Hematopoietic multipotent progenitor cell treated with erythropoietin and hydrocortisone succinate and interleukin-3 and kit ligand, for 8 days (in vitro differentiated cells): ENCODE results near the gene GALNT10.

ENCODE experiments used
- DNase-seq: peaks from one replicate; pipeline ENCODE4 v3.0.0-alpha.2; 2015

GALNT10 gene

DNA sequence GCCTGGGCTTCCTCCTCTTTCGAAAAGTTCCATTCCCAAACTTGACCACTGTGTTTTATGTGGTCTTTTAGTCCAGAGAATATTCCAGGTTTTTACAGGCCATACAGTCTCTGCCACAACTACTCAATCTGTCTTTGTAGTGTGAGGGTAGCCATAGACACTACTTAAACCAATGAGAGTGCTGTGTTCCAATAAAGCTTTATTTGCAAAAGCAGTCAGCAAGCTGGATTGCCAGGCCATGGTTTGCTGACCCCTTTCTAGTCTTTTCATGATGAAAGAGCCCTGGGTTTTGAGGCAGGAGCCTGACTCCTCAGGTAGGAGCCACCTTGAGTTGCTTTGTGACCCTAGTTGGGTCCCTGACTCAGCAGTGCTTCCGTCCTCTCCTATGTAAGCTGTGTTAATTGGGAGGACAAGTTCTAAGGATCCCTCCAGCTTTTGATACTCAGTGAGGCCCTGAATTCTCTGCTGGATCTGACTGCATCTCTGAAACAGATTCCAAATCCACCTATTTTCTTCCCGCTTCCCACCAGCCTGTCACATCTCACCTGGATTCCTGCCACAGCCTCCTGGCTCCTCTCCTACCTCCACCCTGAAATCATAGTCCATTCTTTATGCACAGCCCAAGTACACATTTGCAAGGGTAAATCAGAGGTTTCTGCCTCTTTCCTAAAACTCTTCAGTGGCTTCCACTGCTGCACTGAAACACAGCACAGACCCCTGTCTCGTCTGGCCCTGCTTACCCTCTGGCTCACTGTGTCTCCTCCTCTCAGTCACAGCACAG is 13.5 kb downstream of the GALNT10 start:
- DNase-seq = no peak

DNA sequence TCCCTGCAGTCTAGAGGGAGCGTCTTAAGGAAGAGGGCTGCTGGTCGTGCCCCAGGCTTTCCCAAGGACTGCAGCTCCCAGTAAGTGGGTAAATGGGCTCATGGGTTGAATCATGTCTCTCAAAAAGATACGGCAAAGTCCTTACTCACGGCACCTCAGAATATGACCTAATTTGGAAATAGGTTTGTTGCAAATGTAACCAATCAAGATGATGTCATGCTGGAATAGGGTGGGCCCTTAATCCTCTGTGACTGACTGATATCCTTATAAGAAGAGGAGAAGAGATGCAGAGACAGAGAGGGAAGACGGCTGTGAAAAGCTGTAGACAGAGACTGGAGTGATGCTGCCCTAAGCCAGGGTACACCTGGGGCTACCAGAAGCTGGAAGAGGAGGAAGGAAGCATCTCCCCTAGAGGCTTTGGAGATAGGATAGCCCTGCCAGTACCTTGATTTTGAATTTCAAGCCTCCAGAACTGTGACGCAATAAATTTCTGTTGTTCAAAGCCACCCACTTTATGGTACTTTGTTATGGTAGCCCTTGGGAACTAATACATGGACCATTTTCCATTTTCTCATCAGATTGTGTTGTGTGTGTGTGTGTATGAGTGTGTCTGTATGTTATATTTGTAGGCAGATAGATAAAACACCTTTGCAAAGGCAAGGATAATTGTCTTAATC is 15.0 kb downstream of the GALNT10 start:
- DNase-seq = peak; percentile 78

DNA sequence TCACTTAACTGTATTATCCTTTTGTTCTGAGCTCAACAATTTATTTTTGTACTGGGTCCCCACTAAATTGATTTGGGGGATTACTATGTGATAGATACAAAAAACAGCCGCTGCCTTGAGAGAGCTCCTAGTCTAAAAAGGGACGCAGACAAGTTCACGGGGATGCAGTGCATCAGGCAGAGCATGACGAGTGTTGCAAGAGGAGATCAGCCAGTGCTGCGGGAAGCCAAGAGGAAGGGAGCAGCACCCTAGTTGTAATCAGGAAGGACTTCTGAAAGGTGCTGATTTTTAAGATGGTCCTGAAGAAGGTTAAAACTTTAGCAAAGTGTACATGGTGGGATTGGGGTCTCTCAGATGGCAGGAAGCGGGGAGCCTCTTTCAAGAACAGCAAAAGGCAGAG is 15.8 kb downstream of the GALNT10 start:
- no peak for DNase-seq

DNA sequence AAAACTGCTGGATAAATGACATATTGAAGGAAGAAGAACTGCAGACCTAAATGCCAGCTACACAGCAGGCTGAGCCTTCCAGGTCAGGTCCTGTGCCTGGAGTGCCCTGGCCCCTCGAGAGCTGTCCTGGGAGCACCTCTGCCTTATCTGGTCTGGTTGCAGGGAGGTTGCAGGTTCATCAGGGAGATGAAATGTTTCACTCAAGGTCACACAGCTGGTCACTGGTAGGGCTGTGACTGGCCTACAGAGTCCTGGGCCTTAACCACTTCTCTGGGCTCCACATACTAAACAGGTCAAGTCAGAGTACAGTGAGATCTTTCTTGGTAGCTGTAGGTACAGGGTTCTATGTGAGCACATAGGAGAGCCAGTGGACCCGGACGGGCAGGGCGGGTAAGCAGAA is 16.7 kb downstream of the GALNT10 start:
- DNase-seq = no peak

DNA sequence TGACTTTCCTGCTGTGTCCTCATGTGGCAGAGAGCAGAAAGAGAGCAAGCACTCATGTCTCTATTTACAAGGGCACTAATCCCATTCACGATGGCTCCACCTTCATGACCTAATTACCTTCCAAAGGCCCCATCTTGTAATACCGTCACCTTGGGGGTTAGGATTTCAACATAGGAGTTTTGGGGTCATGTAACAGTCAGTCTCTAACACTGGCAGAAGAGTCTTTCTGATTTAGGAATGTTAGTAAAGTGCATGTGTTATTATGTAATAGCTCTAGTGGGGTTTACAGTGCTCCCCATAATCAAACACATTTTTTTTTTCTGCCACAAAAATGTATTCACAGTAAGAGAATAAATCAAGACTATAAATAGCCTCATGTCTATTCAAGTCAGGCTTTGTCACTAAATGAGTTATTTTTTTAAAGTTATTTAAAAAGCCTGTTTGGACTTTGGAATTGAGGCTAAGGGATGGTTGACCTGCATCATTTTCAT is 19.1 kb downstream of the GALNT10 start:
- no peak for DNase-seq

DNA sequence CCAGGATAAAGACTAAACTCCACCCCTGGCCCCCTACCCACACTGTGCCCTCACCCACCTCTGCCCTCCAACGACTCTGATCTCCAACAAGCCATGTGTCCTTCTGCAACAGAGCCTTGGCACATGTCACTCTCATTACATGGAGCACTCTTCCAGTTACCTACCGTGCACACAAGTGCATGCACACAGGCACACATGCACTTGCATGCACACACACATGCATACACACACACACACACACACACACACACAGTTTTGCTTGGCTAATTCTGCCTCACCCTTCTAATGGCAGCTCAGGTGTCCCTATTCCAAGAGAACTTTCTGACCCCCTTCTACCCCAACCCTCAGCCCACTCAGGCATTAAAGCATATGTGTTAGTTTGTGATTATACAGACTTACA is 19.6 kb downstream of the GALNT10 start:
- no peak for DNase-seq

DNA sequence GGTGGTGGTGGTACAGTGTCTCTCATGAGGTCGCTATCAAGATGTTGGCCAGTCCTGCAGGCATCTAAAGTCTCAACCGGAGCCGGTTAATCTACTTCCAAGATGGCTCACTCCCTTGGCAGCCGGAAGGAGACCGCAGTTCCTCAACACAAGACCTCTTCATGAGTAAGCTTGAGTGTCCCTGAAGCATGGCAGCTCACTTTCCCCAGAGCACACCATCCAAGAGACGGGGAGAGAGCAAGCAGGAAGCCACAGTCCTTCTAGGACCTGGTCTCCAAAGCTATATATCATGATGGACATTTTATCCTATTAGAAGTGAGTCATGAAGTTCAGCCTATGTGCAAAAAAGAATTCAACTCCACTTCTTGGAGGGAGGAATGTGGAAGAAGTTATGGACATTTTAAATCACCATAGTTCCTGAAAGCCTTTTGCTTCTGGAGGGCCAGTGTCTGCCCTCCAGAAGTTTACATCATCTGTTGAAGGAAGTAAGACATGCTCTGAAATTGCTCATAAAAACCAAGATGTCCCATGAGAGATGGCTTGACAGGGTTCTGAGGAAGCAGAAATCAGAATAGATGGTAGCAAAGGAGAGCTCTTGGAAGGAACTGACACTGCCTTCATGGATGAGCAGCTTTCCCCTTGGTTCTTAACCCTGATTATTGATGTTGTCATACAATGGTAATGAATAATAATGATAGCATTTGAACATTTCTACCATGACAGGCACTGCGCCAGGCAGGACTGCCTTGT is 21.3 kb downstream of the GALNT10 start:
- no peak for DNase-seq

DNA sequence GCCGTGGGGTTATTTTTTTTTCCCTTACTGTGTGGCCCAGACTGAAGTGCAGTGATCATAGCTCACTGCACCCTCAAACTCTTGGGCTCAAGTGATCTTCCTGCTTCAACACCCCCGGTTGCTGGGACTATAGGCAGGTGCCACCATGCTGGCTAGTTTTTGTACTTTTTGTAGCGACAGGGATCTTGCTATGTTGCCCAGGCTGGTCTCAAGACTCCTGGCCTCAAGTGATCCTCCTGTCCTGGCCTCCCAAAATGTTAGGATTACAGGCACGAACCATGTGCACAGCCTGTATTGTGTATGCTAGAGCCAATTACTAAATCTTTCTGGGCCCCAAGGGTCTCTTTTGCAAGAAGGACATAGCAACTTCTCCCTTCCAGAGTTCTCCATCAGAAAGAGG is 23.1 kb downstream of the GALNT10 start:
- no peak for DNase-seq

DNA sequence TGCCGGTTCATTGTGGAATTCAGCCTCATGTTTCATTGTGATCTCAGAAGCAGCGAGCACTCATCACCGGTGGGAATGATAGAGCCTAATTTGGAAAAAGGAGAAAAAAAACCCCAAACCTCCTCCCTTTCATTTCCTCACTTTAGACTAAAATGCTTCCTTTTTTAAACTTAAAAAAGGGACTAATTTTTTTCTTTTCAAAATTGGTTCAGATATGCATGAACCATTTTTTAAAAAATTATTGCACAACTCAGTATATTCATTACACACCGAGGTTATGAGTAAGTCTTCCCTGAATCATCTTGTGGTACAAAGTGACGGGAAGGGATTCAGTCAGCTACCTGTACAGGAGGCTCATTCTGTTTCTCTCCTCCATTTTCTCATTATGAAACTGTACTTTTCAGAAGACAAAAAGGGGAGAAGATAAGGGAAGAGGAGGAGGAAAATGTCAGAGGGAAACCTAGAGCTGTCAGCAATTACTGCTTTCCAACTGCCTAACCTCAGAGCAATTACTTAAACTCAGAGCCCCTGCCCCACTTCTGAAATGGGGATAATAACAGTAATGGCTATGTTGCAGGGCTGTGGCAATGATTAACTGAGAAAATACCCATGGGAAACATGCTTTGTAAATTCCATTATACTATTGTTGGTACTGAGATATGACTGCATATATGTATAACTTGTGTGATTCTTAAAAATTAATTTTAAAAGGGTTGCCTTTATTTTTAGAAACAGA is 24.0 kb downstream of the GALNT10 start:
- no peak for DNase-seq

DNA sequence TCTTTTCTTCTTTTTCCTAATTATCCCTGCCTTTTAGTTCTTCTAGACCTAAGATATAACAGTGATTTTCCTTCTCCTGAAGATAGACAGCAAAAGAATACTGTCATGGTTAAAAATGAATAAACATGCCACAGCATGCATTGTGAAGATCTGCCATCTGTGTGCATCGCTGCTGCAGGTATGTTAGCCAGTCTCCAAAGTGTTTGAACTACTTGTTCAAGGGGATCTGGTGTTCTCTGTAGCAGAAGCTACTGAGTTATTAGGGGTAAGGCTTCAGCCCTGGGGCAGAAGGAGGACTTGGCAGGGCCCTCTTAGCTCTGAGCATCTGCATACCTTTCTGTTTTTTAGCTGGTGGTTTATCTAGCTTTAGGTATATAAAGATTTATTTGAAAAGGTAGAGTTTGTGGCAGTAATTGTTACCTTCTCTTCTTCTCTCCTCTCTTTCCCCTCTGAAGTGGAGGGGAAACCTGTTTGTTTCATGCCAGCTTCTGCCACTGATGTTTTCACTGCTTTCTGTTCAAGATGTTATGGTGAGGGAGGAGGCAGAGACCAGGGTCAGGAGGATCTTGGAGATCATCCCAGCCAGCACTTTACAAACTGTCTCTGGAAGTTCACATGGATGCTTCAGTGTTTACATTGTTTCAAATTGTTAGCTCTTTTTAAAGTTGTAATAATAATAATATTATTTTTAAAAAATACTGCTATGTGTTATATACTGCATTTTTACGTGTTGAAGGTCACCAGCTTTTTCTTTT is 25.2 kb downstream of the GALNT10 start:
- no peak for DNase-seq

DNA sequence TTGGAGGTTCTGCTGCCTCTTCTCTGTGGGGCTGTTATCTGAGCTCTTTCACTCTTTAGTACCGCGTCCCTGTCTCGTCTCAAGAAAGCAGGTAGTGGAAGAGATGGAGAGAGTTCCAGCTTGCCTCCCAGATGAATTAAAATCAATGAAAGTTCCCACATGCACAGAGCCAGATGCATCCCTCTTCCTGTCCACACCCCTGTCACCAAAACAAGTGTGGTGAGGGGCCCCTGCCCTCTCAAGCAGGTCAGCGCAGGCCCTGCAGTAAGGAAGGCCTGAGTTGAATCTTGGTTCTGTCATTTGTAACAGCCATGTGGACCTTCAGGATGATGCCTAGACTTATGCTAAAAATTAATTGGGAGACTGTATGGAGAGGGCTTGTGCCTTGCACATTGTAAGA is 26.9 kb downstream of the GALNT10 start:
- DNase-seq = no peak

DNA sequence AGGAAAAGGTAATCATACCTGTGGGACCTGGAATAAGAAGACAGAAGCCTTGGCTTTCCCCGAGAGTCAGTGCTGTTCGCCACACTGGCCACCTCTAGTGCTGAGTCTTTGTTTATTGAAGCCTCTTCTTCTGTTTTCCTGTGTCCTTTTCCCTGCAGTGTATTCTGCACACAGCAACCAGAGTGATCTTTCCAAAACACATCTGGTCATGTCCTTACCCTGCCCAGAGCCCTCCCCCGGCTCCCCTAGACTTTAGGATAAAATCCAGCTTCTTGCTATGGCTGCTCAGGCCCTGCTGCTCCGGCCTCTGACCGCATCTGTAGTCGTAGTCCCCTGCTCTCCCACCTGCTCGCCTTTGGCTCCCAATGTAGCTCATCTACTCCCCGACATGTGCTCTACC is 28.3 kb downstream of the GALNT10 start:
- DNase-seq = no peak

DNA sequence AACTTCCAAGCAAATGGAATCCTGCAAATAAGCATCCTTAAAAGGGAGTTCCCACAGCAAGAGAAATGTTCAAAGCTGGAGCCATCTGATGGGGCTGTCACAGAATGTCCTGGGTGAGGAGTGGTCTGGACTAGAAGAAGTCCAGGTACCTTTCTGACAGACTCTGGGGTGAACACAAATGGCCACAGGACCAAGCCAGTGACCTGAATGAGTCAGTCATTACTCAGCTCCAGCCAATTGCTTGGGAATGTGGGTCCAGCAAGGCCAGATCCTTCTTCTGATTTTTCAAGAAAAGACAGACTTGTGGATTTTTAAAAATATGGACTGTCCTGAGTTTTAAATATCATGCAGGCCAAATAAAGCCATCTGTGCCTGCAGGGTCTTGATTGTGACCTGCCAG is 30.1 kb downstream of the GALNT10 start:
- no peak for DNase-seq

DNA sequence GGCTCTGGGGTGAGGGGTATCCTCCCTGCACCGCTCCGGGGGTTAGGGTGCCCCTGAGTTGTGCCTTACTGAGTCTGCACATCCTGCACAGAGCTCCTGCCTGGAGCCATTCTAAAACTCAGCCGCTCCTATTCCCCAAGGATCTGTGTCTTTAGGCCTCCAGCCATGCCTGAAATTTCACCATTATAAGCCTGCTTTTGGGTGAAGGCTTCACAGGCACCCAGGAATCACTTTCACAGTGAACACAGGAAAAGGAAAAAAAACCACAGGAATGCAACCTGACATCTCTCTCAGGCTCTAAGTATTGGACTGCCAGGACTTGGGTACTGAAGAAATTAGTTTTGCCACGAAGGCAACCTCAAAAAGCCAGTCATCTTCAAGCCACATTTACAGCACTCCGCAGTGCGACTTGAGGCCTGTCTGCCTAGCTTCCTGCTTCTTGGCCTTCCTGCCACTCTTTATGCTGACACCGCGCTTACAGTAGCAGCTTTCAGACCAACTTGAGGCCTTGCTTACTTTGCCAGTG is 30.9 kb downstream of the GALNT10 start:
- peak; percentile 38 for DNase-seq

DNA sequence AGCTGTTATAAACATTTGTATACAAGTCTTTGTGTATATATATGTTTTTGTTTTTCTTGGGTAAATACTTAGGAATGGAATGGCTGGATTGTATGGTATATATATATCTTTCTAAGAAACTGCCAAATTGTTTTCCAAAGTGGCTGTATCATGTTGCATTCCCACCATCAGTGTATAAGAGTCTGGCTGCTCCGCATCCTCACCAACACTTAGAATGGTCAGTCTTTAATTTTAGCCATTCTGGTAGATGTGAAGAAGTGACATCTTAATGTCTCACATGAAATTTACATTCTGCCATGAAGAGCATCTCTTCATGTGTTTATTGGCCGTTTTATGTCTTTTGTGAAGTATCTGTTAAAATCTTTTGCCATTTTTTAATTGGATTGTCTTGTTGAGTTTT is 31.9 kb downstream of the GALNT10 start:
- DNase-seq = no peak

DNA sequence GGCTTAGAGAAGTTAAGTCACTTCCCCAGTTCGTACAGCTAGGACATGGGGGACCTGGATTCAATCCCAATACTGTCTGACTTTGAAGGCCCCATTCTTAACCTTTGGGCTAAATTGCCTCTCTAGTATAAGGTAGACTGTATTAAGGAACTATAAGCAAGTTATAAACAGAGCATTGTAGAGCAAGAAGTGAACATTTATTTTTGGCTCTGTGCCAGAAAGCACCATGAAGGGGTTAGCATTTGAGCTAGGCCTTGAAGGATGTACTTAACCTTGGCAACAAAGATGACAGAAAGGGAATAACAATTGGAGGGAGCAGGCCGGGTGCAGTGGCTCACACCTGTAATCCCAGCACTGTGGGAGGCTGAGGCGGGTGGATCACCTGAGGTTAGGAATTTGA is 32.8 kb downstream of the GALNT10 start:
- DNase-seq = no peak

DNA sequence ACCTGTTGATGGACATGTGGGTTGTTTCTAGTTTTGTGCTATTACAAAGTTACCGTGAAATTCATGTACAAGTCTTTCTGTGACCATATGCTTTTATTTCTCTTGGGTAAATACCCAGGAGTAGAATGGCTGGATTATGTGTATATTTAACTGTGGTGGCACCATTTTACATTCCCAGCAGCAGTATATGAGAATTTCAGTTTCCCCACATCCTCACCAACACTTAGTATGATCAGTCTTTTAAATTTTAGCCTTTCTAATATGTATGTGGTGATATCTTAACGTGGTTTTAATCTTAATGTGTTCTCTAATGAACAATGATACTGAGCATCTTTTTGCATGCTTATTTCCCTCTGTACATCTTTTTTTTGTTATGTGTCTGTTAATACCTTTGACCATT is 36.6 kb downstream of the GALNT10 start:
- no peak for DNase-seq

DNA sequence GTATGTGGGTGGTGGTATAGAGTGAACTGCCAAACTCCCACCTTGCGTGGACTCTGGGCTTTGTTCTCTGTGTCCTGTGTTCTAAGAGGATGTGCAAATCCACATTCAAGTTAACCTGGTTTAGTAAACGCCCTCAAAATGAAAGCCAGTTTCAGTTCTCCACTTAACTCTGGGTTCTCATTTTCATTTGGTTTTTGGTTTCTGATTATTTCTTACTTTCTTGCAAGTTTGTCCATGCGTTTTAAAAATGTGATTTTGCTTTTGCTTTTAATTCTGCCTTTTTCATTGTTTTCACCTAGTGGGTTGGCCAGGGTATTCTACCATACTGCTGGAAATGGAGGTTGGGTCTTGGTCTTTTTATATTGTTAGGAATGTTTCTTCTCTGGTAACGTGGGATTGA is 38.2 kb downstream of the GALNT10 start:
- no peak for DNase-seq

DNA sequence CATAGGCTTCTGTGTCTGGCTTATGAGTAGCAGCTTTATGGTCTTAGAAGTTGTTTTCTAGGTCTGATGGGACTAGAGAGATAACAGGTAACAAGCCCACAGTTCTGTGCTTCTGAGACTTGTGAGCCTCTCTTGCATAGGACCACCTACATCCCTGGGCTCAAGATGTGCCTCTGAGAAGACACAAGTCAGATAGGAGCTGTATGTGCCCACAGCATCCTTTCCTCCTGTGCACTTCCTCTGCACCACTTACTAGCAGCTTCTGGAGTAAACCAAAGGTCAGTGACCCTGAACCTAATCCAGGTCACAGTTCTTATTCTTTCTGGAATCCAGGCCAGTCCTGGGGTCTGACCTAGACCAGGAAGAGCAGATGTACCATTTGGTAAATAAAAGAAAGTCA is 40.0 kb downstream of the GALNT10 start:
- no peak for DNase-seq

DNA sequence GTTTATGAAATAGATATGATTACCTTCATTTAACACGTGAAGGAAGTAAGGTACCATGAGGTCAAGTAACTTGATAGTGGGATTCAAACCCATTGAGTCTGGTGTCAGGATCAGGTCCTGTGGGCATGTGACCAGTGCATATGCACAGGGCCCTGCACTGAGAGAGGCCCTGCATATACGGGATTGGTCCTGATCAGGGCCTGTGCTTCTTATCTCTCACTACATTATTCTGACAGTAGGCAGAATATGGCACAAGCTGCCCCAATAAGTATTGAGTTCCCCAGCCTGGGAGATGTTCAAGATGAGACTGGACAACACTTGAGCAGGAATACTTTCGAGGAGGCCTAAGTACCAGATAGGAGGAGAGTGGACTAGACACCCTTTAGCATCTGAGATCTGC is 44.0 kb downstream of the GALNT10 start:
- peak; percentile 65 for DNase-seq

DNA sequence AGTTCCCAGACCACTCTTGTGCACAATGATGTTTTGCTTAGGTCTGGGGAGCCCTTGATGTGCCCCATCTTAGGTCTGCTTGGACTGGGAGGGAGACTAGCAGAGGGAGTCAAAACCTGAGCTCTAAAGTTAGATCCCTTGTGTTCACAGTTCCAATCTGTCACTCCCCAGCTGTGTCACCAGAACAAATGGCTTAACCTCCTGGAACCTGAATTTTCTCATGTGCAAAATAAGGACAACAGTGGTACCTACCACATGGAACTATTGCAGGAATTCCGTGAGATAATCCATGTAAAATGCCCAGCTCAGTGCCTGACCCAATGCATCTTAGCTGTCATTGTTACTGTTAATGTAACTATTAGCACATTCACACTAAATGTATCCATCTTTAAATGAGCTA is 45.5 kb downstream of the GALNT10 start:
- no peak for DNase-seq
